ENCODE results near the gene WFS1. TPM values are rescaled to one million over a fixed set of nuclear protein-coding genes. Genes with fewer than 3 reads are reported as not detected.

WFS1 gene
- total RNA-seq, 1 donor, result 14.3 TPM

- DNase-seq (ENCODE audit: low read depth), result no peak
- TF ChIP-seq CTCF (IDR thresholded peaks at IDR 0.05; ENCODE audit: insufficient read depth, low read length), result no peak
- H3K4me3 ChIP-seq (ENCODE audit: low read depth, low read length), result no peak overlapping the region
Observed at GRCh38 chr4:6275898-6276806, 6.5 kb downstream of the WFS1 start.

- no peak for TF ChIP-seq CTCF (IDR thresholded peaks at IDR 0.05; ENCODE audit: insufficient read depth, low read length)
- DNase-seq (ENCODE audit: low read depth), result no peak
- H3K4me3 ChIP-seq (ENCODE audit: low read depth, low read length), result no peak overlapping the region
Observed at GRCh38 chr4:6277139-6277802, 7.6 kb downstream of the WFS1 start.

GRCh38 chr4:6277935-6278800, 8.5 kb downstream of the WFS1 start:
- no peak for TF ChIP-seq CTCF (IDR thresholded peaks at IDR 0.05; ENCODE audit: insufficient read depth, low read length)
- peak; percentile 7 for DNase-seq (ENCODE audit: low read depth)
- no peak overlapping the region for H3K4me3 ChIP-seq (ENCODE audit: low read depth, low read length)

GRCh38 chr4:6278801-6279197, 9.1 kb downstream of the WFS1 start:
- DNase-seq (ENCODE audit: low read depth), result peak; percentile 74
- no peak for TF ChIP-seq CTCF (IDR thresholded peaks at IDR 0.05; ENCODE audit: insufficient read depth, low read length)
- H3K4me3 ChIP-seq (ENCODE audit: low read depth, low read length), result no peak overlapping the region

- H3K4me3 ChIP-seq (ENCODE audit: low read depth, low read length), result no peak overlapping the region
- no peak for DNase-seq (ENCODE audit: low read depth)
- no peak for TF ChIP-seq CTCF (IDR thresholded peaks at IDR 0.05; ENCODE audit: insufficient read depth, low read length)
Observed at GRCh38 chr4:6279582-6280289, 10.1 kb downstream of the WFS1 start.

All from fibroblast of the aortic adventitia (primary cell).